SK-N-SH treated with all-trans-retinoic acid at 6 μM for 48 hours (cell line): ENCODE results near the gene ADD1.

Source experiments
- ATAC-seq: fragments of 200-7000 bp; cut with Tn5 transposase; 3 replicates; pipeline ENCODE4 v1.9.1; 2020; ENCODE audit warnings: mild to moderate bottlenecking, moderate library complexity
- ARNTL ChIP-seq: fragments of 450-650 bp; formaldehyde crosslinking; IDR thresholded peaks from 2 replicates; pipeline ENCODE4 v1.5.0; 2020; ENCODE audit warnings: low read depth, mild to moderate bottlenecking, moderate library complexity, borderline replicate concordance
- CSDC2 ChIP-seq: fragments of 250-450 bp; sonication (Bioruptor Pico); IDR thresholded peaks from 2 replicates; pipeline ENCODE4 v1.5.0; 2020; ENCODE audit warnings: mild to moderate bottlenecking, moderate library complexity
- GLIS3 ChIP-seq: fragments of 250-450 bp; sonication (Bioruptor Pico); IDR thresholded peaks from 2 replicates; pipeline ENCODE4 v1.5.0; 2020; ENCODE audit warnings: mild to moderate bottlenecking, moderate library complexity
- PPARA ChIP-seq: fragments of 250-450 bp; sonication (Bioruptor Pico); IDR thresholded peaks from 2 replicates; pipeline ENCODE4 v1.5.0; 2020; ENCODE audit warnings: mild to moderate bottlenecking, borderline replicate concordance
- TCF4 ChIP-seq: fragments of 250-450 bp; sonication (Bioruptor Pico); IDR thresholded peaks from 2 replicates; pipeline ENCODE4 v1.8.0; 2021; ENCODE audit warnings: mild to moderate bottlenecking, moderate library complexity, borderline replicate concordance
- TOX ChIP-seq: fragments of 250-450 bp; sonication (Bioruptor Pico); IDR thresholded peaks from 2 replicates; pipeline ENCODE4 v1.8.0; 2021; ENCODE audit warnings: mild to moderate bottlenecking, moderate library complexity, borderline replicate concordance
- ZC3H10 ChIP-seq: fragments of 250-450 bp; sonication (Bioruptor Pico); IDR thresholded peaks from 2 replicates; pipeline ENCODE4 v1.5.1; 2021; ENCODE audit warnings: mild to moderate bottlenecking, moderate library complexity
- ZFP3 ChIP-seq: fragments of 250-450 bp; sonication (Bioruptor Pico); IDR thresholded peaks from 2 replicates; pipeline ENCODE4 v1.5.0; 2020; ENCODE audit warnings: mild to moderate bottlenecking, moderate library complexity
- ZFP30 ChIP-seq: fragments of 450-650 bp; formaldehyde crosslinking; IDR thresholded peaks from 2 replicates; pipeline ENCODE4 v1.5.0; 2022; ENCODE audit warnings: mild to moderate bottlenecking, moderate library complexity
- ZNF565 ChIP-seq: fragments of 450-650 bp; formaldehyde crosslinking; conservative IDR thresholded peaks from 2 replicates; pipeline ENCODE4 v1.5.0; 2020; ENCODE audit warnings: low read depth, mild to moderate bottlenecking, moderate library complexity
- ZNF70 ChIP-seq: fragments of 450-650 bp; formaldehyde crosslinking; IDR thresholded peaks from 2 replicates; pipeline ENCODE4 v1.5.0; 2020; ENCODE audit warnings: mild to moderate bottlenecking, moderate library complexity
- ZNF8 ChIP-seq: fragments of 450-650 bp; formaldehyde crosslinking; IDR thresholded peaks from 2 replicates; pipeline ENCODE4 v1.5.0; 2020; ENCODE audit warnings: mild to moderate bottlenecking, moderate library complexity
- TF ChIP-seq, protein P1 (sequence below): fragments of 250-450 bp; sonication (Bioruptor Pico); IDR thresholded peaks from 2 replicates; pipeline ENCODE4 v1.8.0; 2020; ENCODE audit warnings: mild to moderate bottlenecking, moderate library complexity, borderline replicate concordance
- TF ChIP-seq, protein P2 (sequence below): fragments of 250-450 bp; sonication (Bioruptor Pico); IDR thresholded peaks from 2 replicates; pipeline ENCODE4 v1.8.0; 2021; ENCODE audit warnings: low read depth, mild to moderate bottlenecking, moderate library complexity, borderline replicate concordance
- TF ChIP-seq, protein P3 (sequence below): fragments of 250-450 bp; sonication (Bioruptor Pico); IDR thresholded peaks from 2 replicates; pipeline ENCODE4 v1.5.1; 2020; ENCODE audit warnings: low read depth, mild to moderate bottlenecking, moderate library complexity
- TF ChIP-seq, protein P4 (sequence below): fragments of 250-450 bp; sonication (Bioruptor Pico); IDR thresholded peaks from 2 replicates; pipeline ENCODE4 v1.5.1; 2021; ENCODE audit warnings: mild to moderate bottlenecking, moderate library complexity

ADD1 gene

DNA sequence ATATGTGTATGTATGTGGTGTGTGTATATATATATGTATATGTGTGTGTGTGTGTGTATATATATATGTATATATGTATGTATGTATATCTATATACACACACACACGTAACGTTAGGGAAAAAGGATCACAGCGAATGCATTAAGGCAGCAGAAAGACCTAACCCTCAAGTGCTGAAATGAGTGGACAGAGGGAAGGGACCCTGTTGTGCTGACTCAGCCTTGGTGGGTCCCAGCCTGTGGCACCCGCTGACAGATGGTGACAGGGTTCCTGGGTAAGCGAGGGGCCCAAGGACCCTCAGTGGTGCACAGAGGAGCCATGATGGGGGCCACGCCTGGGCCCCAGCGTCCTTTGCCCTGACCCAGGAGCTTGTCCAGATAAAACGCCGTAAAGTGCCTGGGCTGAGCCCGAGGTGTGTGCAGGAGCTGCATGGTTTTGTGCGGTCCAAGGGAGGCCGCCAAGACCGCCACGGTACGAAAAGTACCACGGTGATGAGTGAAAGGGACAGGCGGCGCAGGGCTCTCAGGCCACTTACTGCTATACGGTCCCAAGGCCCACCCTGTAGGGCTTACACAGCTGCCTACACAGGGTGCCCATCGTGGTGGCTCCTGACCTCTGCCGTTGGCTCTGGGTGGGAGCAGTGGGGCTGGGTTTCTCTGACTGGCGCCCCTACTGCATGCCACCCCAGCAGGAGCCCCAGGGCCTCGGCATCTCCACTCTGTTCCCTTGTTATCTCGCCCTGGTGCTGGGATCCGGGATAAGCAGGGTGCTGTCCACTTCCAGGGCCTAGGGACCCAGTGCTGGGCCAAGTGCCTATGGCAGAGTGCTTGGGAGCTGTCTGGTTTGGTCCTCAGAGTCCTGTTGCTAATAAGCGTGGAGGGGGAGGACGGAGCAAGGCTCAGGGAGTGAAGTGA, 40.8 kb upstream of the ADD1 start:
- ATAC-seq: no peak
- TF ChIP-seq TOX (CRISPR knock-in tag) (no peak), TCF4 (CRISPR knock-in tag) (no peak), ZFP30 (CRISPR knock-in tag) (no peak), CSDC2 (CRISPR knock-in tag) (no peak), ZNF565 (CRISPR knock-in tag) (no peak), PPARA (CRISPR knock-in tag) (no peak)
- TF ChIP-seq, protein P1, sequence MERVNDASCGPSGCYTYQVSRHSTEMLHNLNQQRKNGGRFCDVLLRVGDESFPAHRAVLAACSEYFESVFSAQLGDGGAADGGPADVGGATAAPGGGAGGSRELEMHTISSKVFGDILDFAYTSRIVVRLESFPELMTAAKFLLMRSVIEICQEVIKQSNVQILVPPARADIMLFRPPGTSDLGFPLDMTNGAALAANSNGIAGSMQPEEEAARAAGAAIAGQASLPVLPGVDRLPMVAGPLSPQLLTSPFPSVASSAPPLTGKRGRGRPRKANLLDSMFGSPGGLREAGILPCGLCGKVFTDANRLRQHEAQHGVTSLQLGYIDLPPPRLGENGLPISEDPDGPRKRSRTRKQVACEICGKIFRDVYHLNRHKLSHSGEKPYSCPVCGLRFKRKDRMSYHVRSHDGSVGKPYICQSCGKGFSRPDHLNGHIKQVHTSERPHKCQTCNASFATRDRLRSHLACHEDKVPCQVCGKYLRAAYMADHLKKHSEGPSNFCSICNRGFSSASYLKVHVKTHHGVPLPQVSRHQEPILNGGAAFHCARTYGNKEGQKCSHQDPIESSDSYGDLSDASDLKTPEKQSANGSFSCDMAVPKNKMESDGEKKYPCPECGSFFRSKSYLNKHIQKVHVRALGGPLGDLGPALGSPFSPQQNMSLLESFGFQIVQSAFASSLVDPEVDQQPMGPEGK (CRISPR knock-in tag): no peak
- TF ChIP-seq, protein P2, sequence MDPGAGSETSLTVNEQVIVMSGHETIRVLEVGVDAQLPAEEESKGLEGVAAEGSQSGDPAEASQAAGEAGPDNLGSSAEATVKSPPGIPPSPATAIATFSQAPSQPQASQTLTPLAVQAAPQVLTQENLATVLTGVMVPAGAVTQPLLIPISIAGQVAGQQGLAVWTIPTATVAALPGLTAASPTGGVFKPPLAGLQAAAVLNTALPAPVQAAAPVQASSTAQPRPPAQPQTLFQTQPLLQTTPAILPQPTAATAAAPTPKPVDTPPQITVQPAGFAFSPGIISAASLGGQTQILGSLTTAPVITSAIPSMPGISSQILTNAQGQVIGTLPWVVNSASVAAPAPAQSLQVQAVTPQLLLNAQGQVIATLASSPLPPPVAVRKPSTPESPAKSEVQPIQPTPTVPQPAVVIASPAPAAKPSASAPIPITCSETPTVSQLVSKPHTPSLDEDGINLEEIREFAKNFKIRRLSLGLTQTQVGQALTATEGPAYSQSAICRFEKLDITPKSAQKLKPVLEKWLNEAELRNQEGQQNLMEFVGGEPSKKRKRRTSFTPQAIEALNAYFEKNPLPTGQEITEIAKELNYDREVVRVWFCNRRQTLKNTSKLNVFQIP (CRISPR knock-in tag): no peak

DNA sequence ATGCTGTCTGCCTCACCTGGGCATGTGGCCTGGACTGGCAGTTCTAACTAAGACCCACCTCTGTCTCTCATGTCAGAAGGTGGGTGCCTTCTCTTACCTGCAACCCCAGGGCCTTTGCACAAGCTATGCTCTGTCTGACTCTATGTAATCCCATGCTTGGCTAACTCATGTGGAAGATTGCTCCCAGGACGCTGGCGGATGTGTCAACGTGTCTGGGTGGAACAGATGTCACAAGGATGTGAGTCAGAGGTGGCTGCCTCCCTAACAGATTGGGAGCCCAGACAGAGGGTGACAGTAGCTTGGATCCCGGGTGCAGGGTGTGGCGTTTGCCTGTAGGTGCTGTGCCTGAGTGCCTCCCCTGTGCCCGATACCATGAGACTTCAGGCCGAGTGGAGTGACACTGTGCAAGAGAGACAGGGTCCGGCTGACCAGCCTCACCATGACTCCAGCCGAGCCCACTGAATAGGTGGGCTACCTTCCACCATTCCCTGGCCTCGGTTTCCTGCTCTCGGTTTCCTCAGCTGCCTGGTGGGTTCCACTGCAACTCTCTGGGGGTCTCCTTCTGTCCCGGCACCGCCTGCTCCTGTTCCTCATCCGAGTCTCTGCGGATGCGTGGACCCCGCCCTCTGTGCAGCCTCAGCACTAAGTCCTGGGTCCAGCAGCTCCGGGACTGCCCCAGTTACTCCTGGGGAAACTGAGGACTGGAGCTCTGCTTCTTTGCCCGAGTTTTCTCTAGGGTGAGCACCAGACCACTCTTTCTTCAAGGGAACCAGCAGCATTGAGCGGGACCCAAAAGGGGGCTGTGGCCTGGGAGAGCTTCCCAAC, 39.8 kb upstream of the ADD1 start:
- ATAC-seq: no peak
- TF ChIP-seq, protein P3, sequence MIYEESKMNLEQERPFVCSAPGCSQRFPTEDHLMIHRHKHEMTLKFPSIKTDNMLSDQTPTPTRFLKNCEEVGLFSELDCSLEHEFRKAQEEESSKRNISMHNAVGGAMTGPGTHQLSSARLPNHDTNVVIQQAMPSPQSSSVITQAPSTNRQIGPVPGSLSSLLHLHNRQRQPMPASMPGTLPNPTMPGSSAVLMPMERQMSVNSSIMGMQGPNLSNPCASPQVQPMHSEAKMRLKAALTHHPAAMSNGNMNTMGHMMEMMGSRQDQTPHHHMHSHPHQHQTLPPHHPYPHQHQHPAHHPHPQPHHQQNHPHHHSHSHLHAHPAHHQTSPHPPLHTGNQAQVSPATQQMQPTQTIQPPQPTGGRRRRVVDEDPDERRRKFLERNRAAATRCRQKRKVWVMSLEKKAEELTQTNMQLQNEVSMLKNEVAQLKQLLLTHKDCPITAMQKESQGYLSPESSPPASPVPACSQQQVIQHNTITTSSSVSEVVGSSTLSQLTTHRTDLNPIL: no peak
- TF ChIP-seq, protein P2 (CRISPR knock-in tag): no peak
- TF ChIP-seq, all 23 proteins: peak for 0

DNA sequence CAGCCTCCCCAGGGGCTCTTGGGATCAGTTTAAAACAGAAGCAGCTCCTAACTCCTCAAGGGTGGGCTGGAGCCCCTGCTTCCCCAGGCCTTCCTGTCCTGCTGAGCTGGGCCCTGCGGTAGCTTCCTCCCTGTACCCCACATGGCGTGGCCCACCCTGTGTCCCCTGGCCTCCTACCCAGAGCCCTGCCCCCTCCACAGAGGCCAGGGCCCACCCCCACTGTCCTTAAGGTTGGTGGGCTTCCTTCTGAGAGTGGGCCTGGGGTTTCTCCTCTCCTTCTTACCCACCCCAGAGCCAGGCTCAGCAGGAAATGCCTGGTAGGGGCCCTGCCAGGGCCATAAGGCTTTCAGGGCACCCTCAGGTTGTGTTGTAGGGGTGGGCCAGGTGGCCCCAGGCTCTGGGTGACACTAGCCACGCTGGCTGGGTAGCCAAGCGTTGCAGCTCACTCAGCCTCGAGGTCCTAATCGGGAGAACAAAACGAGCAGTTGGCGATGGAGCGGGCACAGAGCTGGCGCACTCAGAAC, 39.1 kb upstream of the ADD1 start:
- TF ChIP-seq, protein P1 (CRISPR knock-in tag): no peak
- TF ChIP-seq GLIS3 (CRISPR knock-in tag) (no peak), ARNTL (CRISPR knock-in tag) (no peak), ZFP3 (CRISPR knock-in tag) (no peak)

DNA sequence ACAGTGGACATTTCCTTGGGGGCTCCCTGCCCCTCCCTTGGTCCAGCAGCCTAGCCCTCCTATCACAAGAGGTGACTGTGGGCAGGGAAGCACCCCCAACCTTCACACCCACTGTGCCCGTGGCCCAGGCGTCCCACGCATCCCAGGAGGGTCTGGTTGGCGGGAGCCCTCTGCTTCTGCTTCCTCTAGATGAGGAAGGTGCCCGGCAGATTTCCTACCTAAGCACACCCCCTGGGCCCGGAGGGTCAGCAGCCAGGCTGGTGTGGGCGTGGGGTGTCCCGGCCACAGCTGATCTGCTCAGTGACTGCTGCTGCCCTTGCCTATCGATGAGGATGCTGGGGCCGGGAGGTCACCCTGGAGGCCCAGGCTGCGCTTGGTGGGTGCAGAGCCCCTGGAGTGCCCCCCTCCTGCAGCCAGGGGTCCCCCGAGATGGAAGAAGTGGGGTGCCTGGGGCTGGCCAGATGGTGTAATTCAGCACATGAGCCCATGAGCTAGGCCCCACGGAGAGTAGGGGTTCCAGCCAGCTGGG, 38.6 kb upstream of the ADD1 start:
- ATAC-seq: no peak

More for the DNA sequence above, 39.1 kb upstream of the ADD1 start:
- ATAC-seq: no peak

More for the DNA sequence above, 38.6 kb upstream of the ADD1 start:
- TF ChIP-seq ZNF70 (CRISPR knock-in tag): no peak
- TF ChIP-seq ZC3H10 (CRISPR knock-in tag): no peak
- no peak for TF ChIP-seq CSDC2 (CRISPR knock-in tag)
- TF ChIP-seq ZNF8: no peak
- TF ChIP-seq, protein P4, sequence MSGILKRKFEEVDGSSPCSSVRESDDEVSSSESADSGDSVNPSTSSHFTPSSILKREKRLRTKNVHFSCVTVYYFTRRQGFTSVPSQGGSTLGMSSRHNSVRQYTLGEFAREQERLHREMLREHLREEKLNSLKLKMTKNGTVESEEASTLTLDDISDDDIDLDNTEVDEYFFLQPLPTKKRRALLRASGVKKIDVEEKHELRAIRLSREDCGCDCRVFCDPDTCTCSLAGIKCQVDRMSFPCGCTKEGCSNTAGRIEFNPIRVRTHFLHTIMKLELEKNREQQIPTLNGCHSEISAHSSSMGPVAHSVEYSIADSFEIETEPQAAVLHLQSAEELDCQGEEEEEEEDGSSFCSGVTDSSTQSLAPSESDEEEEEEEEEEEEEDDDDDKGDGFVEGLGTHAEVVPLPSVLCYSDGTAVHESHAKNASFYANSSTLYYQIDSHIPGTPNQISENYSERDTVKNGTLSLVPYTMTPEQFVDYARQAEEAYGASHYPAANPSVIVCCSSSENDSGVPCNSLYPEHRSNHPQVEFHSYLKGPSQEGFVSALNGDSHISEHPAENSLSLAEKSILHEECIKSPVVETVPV (CRISPR knock-in tag): no peak
- TF ChIP-seq, protein P1 (CRISPR knock-in tag): no peak
- TF ChIP-seq TCF4 (CRISPR knock-in tag): no peak
